NK-92 treated with Interleukin-12 subunit alpha and Interleukin-12 subunit beta, amount 100 ng/mL, for 24 hours (cell line): ENCODE data around the gene GZMB.
"Not testable (repeated sequence)": the region's sequence is repeated elsewhere in the genome, so short reads cannot be mapped to it uniquely, and the experiment has no call there.

Source experiments
- DNase-seq: peaks from one replicate; lab custom pipeline; 2025; lab: John Stamatoyannopoulos, UW

GZMB gene

GRCh38 chr14:24634158-24634557 lies at the start of gene GZMB:
GZMB (minus strand) TSS chr14:24634190; CDS start chr14:24634160, 30 bp downstream.
- peak; percentile 89 for DNase-seq

GRCh38 chr14:24681056-24681455 lies 47.1 kb upstream of the GZMB start:
- no peak for DNase-seq

GRCh38 chr14:24680516-24680915 lies 46.5 kb upstream of the GZMB start:
- DNase-seq: no peak

- no peak for DNase-seq
Measured at GRCh38 chr14:24679248-24679961, 45.4 kb upstream of the GZMB start.

- peak; percentile 77 for DNase-seq
Measured at GRCh38 chr14:24678801-24679247, 44.8 kb upstream of the GZMB start.

GRCh38 chr14:24677956-24678355 lies 44.0 kb upstream of the GZMB start:
- no peak for DNase-seq

GRCh38 chr14:24674204-24674970 lies 40.4 kb upstream of the GZMB start:
- DNase-seq: peak; percentile 41

- no peak for DNase-seq
Measured at GRCh38 chr14:24673534-24674203, 39.7 kb upstream of the GZMB start.

- DNase-seq: no peak
Measured at GRCh38 chr14:24673059-24673458, 39.1 kb upstream of the GZMB start.

GRCh38 chr14:24670594-24670993 lies 36.6 kb upstream of the GZMB start:
- no peak for DNase-seq

GRCh38 chr14:24669651-24670050 lies 35.7 kb upstream of the GZMB start:
- DNase-seq: no peak

GRCh38 chr14:24665440-24665991 lies 31.5 kb upstream of the GZMB start:
- DNase-seq: peak; percentile 70

GRCh38 chr14:24664366-24664765 lies 30.4 kb upstream of the GZMB start:
- DNase-seq: no peak

GRCh38 chr14:24662753-24663152 lies 28.8 kb upstream of the GZMB start:
- no peak for DNase-seq

- DNase-seq: no peak
Measured at GRCh38 chr14:24659916-24660570, 26.1 kb upstream of the GZMB start.

GRCh38 chr14:24648361-24648760 lies 14.4 kb upstream of the GZMB start:
- not testable (repeated sequence) for DNase-seq

- no peak for DNase-seq
Measured at GRCh38 chr14:24639905-24640304, 5.9 kb upstream of the GZMB start.

GRCh38 chr14:24639270-24639669 lies 5.3 kb upstream of the GZMB start:
- DNase-seq: no peak

- DNase-seq: no peak
Measured at GRCh38 chr14:24633353-24633752, 637 bp downstream of the GZMB start.

GRCh38 chr14:24632761-24633160 lies 1.2 kb downstream of the GZMB start:
- no peak for DNase-seq

- DNase-seq: no peak
Measured at GRCh38 chr14:24632336-24632735, 1.7 kb downstream of the GZMB start.

GRCh38 chr14:24631749-24632335 lies 2.1 kb downstream of the GZMB start:
- DNase-seq: no peak
